Measurements from ENCODE around the gene RALGPS1.

The RALGPS1 gene

DNA sequence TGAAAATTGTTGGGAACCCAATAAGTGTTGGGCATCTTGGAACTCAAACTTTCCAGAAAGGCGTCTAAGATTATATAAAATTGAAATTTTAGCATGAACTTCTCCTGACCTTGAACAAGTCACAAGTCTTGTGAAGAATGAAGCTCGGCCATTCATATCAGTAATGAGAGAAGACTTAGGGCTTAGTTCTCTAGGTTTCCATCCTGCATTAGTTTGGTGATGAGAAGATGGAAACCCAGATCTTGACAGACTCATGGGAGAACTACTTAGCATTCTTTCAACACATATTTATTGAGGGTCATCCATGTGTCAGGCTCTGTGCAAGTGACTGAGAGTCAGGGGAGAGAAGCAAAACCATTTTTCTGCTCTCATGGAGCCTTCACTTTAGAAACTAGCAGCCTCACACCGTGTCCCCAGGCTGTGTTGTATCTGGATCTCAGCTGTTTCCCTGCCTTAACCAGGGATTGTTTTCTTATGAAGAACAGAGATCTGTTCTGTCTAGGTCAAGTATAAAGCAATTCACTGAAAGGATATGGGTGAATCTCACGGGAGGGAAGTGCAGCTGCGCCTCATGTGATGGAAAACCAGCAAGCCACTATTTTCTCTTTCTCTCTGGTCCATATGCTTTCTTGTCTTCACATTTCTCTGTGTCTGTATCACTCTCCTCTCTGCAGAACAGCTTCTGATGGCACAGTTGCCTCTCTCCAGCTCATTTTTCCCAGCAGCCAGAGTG, 353.4 kb downstream of the RALGPS1 start:
- in situ Hi-C loops (cut with MboI; ENCODE audit: low sequenced_read_pairs) = no loop called here

DNA sequence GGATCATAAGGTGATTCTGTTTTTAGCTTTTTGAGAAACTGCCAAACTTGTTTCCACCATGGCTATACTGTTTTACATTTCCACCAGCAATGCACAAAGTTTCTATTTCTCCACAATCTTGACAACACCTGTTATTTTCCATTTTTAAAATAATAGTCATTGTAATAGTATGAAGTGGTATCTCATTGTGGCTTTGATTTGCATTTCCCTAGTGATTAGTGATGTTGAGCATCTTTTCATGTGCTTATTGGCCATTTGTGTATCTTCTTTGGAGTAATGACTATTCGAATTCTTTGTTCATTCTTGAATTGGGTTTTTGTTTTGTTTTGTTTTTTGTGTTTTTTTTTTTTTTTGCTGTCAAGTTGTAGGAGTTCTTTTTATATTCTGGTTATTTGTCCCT, 354.9 kb downstream of the RALGPS1 start:
- in situ Hi-C loops (cut with MboI; ENCODE audit: low sequenced_read_pairs) = no loop called here

All from HL-60/S4 (cell line).